GM21786 (cell line): ENCODE data around the gene PLEKHG4.

ENCODE experiments used
- ATAC-seq: cut with Tn5 transposase; IDR thresholded peaks from one replicate; pipeline ENCODE4 v1.9.1; 2021; ENCODE audit not compliant: unreplicated experiment

The PLEKHG4 gene

GRCh38 chr16:67279296-67280089 is at the start of gene PLEKHG4:
Gene PLEKHG4 (plus strand): TSS chr16:67279532. CDS start chr16:67280045, 513 bp downstream.
- ATAC-seq, result peak; percentile 69

GRCh38 chr16:67229906-67230808 is 49.2 kb upstream of the PLEKHG4 start:
- no peak for ATAC-seq

- no peak for ATAC-seq
Measured at GRCh38 chr16:67230809-67231660, 48.3 kb upstream of the PLEKHG4 start.

- ATAC-seq, result no peak
Measured at GRCh38 chr16:67233596-67233995, 45.7 kb upstream of the PLEKHG4 start.

- no peak for ATAC-seq
Measured at GRCh38 chr16:67234180-67234597, 45.1 kb upstream of the PLEKHG4 start.

- ATAC-seq, result no peak
Measured at GRCh38 chr16:67235816-67236562, 43.3 kb upstream of the PLEKHG4 start.

GRCh38 chr16:67236563-67237395 is 42.6 kb upstream of the PLEKHG4 start:
- ATAC-seq, result no peak

- no peak for ATAC-seq
Measured at GRCh38 chr16:67237396-67238277, 41.7 kb upstream of the PLEKHG4 start.

GRCh38 chr16:67238278-67238575 is 41.1 kb upstream of the PLEKHG4 start:
- no peak for ATAC-seq

- ATAC-seq, result no peak
Measured at GRCh38 chr16:67238806-67239470, 40.4 kb upstream of the PLEKHG4 start.

GRCh38 chr16:67240506-67240905 is 38.8 kb upstream of the PLEKHG4 start:
- ATAC-seq, result no peak

- ATAC-seq, result no peak
Measured at GRCh38 chr16:67241008-67241900, 38.1 kb upstream of the PLEKHG4 start.

- no peak for ATAC-seq
Measured at GRCh38 chr16:67242138-67242730, 37.1 kb upstream of the PLEKHG4 start.

- no peak for ATAC-seq
Measured at GRCh38 chr16:67243481-67243880, 35.9 kb upstream of the PLEKHG4 start.

- peak; percentile 59 for ATAC-seq
Measured at GRCh38 chr16:67244387-67245185, 34.7 kb upstream of the PLEKHG4 start.

- no peak for ATAC-seq
Measured at GRCh38 chr16:67245186-67245585, 34.1 kb upstream of the PLEKHG4 start.
